Muscle of leg (tissue), 11 donors: ENCODE measurements around the gene PLD5. TPM values are rescaled to one million over a fixed set of nuclear protein-coding genes. Genes with fewer than 3 reads are reported as not detected.

Experiments
- DNase-seq: peaks from one replicate; pipeline ENCODE4 v3.0.0; 2013
- H3K27ac ChIP-seq: one replicate; pipeline ENCODE4 v1.5.1; 2013; ENCODE audit warnings: mild to moderate bottlenecking, low read length, control low read depth
- H3K27me3 ChIP-seq: one replicate; pipeline ENCODE4 v1.6.1; 2013; ENCODE audit warnings: low read length; ENCODE audit not compliant: control insufficient read depth, insufficient read depth
- H3K36me3 ChIP-seq: one replicate; pipeline ENCODE4 v1.6.1; 2013; ENCODE audit warnings: low read length; ENCODE audit not compliant: control insufficient read depth, insufficient read depth
- H3K4me1 ChIP-seq: one replicate; pipeline ENCODE4 v1.6.1; 2013; ENCODE audit warnings: low read length; ENCODE audit not compliant: control insufficient read depth, insufficient read depth
- H3K4me3 ChIP-seq: one replicate; pipeline ENCODE4 v1.5.1; 2013; ENCODE audit warnings: low read length, control low read depth
- H3K9me3 ChIP-seq: replicated peaks from 2 replicates; pipeline ENCODE4 v1.6.1; 2013; ENCODE audit warnings: low read depth, low read length; ENCODE audit not compliant: control insufficient read depth
- WGBS: methylation state at CpG from one replicate; pipeline ENCODE4 v1.1.5; 2013; ENCODE audit warnings: missing lambda C conversion rate; ENCODE audit not compliant: insufficient coverage; 5-methylcytosine and 5-hydroxymethylcytosine counted together
- polyA plus RNA-seq, 8 donors: library from polyadenylated mRNA; unstranded; fragments of 120-200 nt; gene quantifications; one replicate each; pipeline versions ENCODE4 v1.2.1 to v1.2.3, GENCODE V29; 2013; ENCODE audit warnings: inconsistent platforms in 1 of 8, low replicate concordance in 1 of 8; ENCODE audit not compliant: insufficient read length in 8 of 8, insufficient read depth in 1 of 8
- total RNA-seq: library from RNA; stranded (reverse); fragments of 120-200 nt; gene quantifications from one replicate; pipeline ENCODE4 v1.2.4, GENCODE V29; 2013

PLD5 gene
- total and polyA plus RNA-seq, 9 donors: 0.56 to 1.9 (median 1.2) TPM

DNA sequence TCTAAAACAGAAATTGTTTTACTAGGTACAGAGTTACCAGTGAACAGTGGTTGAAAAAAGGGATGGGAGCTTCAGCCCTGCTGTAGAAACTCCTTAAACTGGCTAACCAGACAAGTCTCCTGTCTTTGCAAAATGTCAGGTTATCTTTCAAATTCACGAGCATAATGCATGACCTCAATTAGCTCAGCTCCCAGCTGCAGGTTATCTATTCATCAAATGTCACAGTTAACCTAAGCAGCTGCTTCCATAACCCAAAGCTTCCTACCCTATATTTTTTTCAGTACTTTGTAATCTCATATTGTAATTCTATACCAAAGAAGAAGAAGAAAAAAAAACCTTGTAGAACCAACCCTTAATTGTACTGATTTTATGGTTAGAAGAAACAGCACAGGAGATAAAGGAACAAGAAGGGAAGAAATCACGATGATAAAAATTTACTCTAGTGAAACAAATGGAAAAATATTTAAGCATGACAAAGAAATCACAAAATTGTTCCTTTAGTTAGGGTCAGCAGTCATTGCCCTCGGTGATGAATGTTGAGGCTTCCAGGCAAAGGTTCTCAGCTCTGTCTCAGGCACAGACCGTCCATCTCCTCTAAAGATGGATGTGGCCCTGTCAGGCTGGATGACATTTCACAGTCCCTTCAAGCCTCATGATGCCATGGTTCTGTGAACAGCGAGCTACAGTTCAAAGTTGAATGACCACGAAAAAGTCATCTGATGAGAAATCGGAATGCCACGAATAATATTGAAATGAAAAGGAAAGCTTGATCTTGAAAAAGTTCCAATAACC lies 95.9 kb downstream of the PLD5 start:
- Histone ChIP-seq H3K9me3 (no peaks in the 10 kb centered on the region), H3K27ac (no peak overlapping the region), H3K27me3 (no peaks in the 10 kb centered on the region), H3K4me3 (no peak overlapping the region), H3K4me1 (peaks cover 3% of the 10 kb centered on the region), H3K36me3 (no peaks in the 10 kb centered on the region)
- DNase-seq: peak; percentile 36
- 76% methylated on average over 2 of the region's 8 CpGs for WGBS

- DNase-seq: peak; percentile 77
- WGBS: no CpG with 5 or more reads among the region's 4 CpGs
- peaks cover 3% of the 10 kb centered on the region for H3K4me1 ChIP-seq
Observed at GRCh38 chr1:242427519-242427918, 97.0 kb downstream of the PLD5 start.

GRCh38 chr1:242426271-242426905 lies 98.1 kb downstream of the PLD5 start:
- DNase-seq: no peak
- WGBS: no CpG with 5 or more reads among the region's 6 CpGs
- Histone ChIP-seq H3K9me3 (no peaks in the 10 kb centered on the region), H3K4me1 (peaks cover 3% of the 10 kb centered on the region), H3K36me3 (no peaks in the 10 kb centered on the region), H3K4me3 (no peak overlapping the region), H3K27me3 (no peaks in the 10 kb centered on the region), H3K27ac (no peak overlapping the region)

More at GRCh38 chr1:242427519-242427918, 97.0 kb downstream of the PLD5 start:
- H3K9me3 ChIP-seq: no peaks in the 10 kb centered on the region
- H3K27ac ChIP-seq: peak overlapping the region; percentile 15
- no peak overlapping the region for H3K4me3 ChIP-seq
- no peaks in the 10 kb centered on the region for H3K36me3 ChIP-seq
- no peaks in the 10 kb centered on the region for H3K27me3 ChIP-seq

GRCh38 chr1:242425232-242425631 lies 99.3 kb downstream of the PLD5 start:
- H3K4me1 ChIP-seq: peaks cover 3% of the 10 kb centered on the region
- H3K9me3 ChIP-seq: no peaks in the 10 kb centered on the region
- DNase-seq: no peak
- WGBS: no CpG with 5 or more reads among the region's 4 CpGs
- no peaks in the 10 kb centered on the region for H3K27me3 ChIP-seq
- no peak overlapping the region for H3K27ac ChIP-seq
- H3K4me3 ChIP-seq: no peak overlapping the region
- H3K36me3 ChIP-seq: no peaks in the 10 kb centered on the region

DNA sequence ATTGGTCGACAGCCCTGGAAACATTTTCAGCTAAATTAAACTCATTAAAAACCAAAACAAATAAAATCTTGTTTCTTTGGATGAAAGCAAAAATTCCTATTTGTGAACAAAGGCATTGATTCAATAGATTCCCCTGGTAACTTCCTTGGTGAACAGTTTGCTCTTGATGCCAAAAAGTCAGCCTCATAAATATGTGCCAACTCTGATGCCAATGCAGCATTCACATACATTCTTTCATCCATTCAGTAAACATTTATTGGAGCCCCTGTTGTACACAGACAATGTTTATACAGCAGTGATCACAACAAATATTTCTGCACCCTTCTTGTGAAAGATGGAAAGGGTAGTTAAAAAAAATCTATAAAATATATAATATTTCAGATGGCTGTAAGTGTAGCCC lies 107.8 kb downstream of the PLD5 start:
- Histone ChIP-seq H3K27ac (no peak overlapping the region), H3K9me3 (no peaks in the 10 kb centered on the region), H3K27me3 (no peaks in the 10 kb centered on the region), H3K4me1 (no peaks in the 10 kb centered on the region), H3K4me3 (no peak overlapping the region), H3K36me3 (no peaks in the 10 kb centered on the region)
- WGBS: no CpG with 5 or more reads among the region's 1 CpG
- no peak for DNase-seq

- 52% methylated on average over 5 of the region's 6 CpGs for WGBS
- no peak overlapping the region for H3K27ac ChIP-seq
- no peaks in the 10 kb centered on the region for H3K4me1 ChIP-seq
- H3K9me3 ChIP-seq: no peaks in the 10 kb centered on the region
- no peaks in the 10 kb centered on the region for H3K36me3 ChIP-seq
- DNase-seq: no peak
- no peak overlapping the region for H3K4me3 ChIP-seq
- no peaks in the 10 kb centered on the region for H3K27me3 ChIP-seq
Observed at GRCh38 chr1:242412921-242413320, 111.6 kb downstream of the PLD5 start.

DNA sequence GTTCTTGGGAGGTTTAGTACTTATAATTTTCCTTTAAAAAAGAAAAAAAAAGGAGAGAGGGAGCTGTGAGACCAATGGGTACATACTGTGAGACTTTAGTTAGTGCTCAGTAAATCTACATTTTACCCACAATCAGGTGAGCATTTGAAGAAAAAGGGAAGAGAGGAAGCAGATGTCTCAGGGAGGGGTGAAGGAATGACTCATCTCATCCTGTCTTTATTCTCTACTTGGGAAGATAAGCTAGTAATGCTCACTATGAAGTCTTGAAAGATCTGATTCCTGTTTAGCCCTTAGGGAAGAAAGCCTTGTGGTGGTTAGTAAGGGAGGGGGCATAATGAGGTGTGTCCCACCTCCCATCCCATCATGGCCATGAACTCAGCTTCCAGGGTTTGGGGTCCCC lies 112.6 kb downstream of the PLD5 start:
- Histone ChIP-seq H3K4me1 (no peaks in the 10 kb centered on the region), H3K27me3 (no peaks in the 10 kb centered on the region), H3K36me3 (no peaks in the 10 kb centered on the region), H3K9me3 (no peaks in the 10 kb centered on the region), H3K4me3 (no peak overlapping the region), H3K27ac (no peak overlapping the region)
- no peak for DNase-seq

DNA sequence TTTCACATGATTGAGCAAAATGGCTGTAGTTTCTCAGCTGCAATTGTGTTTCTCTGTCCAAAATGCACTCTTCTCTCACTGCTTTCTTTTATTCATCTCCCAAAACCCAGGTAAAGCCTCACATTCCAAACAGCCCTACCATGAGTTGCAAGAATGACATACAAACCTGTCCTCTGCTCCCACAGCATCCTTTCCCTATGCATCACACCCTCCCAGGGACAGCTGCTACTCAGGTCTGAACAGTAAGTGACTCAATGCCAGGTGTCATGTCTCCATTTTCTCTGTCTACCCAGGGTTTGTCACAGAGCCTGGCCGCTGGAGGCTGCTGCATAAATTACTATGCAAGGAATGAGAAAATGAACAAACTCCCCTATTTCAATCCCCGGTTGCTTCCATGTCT lies 118.5 kb downstream of the PLD5 start:
- 63% methylated on average over 2 of the region's 2 CpGs for WGBS
- Histone ChIP-seq H3K36me3 (no peaks in the 10 kb centered on the region), H3K27me3 (no peaks in the 10 kb centered on the region), H3K9me3 (no peaks in the 10 kb centered on the region), H3K27ac (no peak overlapping the region), H3K4me1 (no peaks in the 10 kb centered on the region), H3K4me3 (no peak overlapping the region)
- DNase-seq: no peak

DNA sequence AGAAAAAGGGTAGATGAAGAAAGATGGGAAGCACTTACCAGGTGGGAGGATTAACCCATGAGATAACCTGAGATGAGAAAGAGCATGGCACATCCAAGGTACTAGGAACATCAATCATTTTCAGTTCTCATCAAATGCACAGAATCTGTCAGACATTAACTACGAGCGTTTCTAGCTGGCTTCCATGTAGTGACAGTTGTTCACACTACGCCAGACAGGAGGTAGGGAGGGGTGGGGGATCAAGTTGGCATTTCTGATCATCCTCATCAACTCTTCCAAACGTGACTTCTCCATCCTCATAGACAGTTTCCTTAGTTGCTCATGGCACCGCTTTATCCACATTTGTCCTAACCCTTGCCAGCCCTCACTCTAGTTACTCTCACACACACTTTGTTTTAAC lies 120.2 kb downstream of the PLD5 start:
- no peaks in the 10 kb centered on the region for H3K4me1 ChIP-seq
- no peak overlapping the region for H3K4me3 ChIP-seq
- no peaks in the 10 kb centered on the region for H3K36me3 ChIP-seq
- no peaks in the 10 kb centered on the region for H3K9me3 ChIP-seq
- no peak overlapping the region for H3K27ac ChIP-seq
- no peak for DNase-seq
- WGBS: 94% methylated on average over 2 of the region's 5 CpGs
- H3K27me3 ChIP-seq: no peaks in the 10 kb centered on the region

DNA sequence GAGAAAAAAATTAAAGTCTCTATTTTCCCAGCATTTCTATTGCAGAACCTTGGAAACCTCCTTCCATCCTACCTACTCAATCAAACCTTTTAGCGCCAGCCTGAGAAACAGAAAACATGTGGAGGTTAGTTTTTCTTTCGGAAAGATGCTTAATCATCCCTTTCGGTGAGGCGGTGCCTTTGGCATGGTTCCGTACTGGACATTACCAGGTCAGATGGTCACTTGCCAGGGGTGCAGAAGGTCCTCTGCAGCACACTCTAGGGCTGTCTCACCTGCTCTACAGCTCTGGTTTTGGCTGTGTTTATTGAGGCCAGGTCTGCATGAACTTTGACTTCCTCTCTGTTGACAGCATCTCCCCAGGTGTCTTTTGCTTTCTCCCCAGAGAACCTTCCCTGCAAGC lies 121.5 kb downstream of the PLD5 start:
- Histone ChIP-seq H3K4me3 (no peak overlapping the region), H3K36me3 (no peaks in the 10 kb centered on the region), H3K4me1 (no peaks in the 10 kb centered on the region), H3K9me3 (no peaks in the 10 kb centered on the region), H3K27ac (no peak overlapping the region), H3K27me3 (no peaks in the 10 kb centered on the region)
- no peak for DNase-seq
- WGBS: 75% methylated on average over 4 of the region's 5 CpGs
